Lung (tissue), 12 donors: ENCODE data around the gene CETP. TPM values are rescaled to one million over a fixed set of nuclear protein-coding genes. Genes with fewer than 3 reads are reported as not detected.

Experiments
- ATAC-seq: fragments of 200-7000 bp; cut with Tn5 transposase; one replicate; pipeline ENCODE4 v1.9.1; 2020; ENCODE audit warnings: moderate number of reproducible peaks; ENCODE audit not compliant: insufficient read depth, low FRiP score
- DNase-seq, 3 donors: peaks; one replicate each; pipeline ENCODE4 v3.0.0-alpha.2; 2013 to 2017
- H3K27ac ChIP-seq, 2 donors: one replicate each; pipeline ENCODE4 v1.5.1; 2013; ENCODE audit warnings: mild to moderate bottlenecking in 2 of 2, moderate library complexity in 2 of 2, control low read depth in 1 of 2, inconsistent platforms in 1 of 2, low read depth in 1 of 2, low read length in 1 of 2
- H3K27me3 ChIP-seq, 3 donors: one replicate each; pipeline ENCODE4 v1.5.1; 2013; ENCODE audit warnings: low read length in 2 of 3; ENCODE audit not compliant: control insufficient read depth in 3 of 3, insufficient read depth in 3 of 3
- H3K36me3 ChIP-seq, 4 donors: one replicate each; pipeline ENCODE4 v1.5.1; 2013; ENCODE audit warnings: low read length in 4 of 4, mild to moderate bottlenecking in 1 of 4, moderate library complexity in 1 of 4; ENCODE audit not compliant: control insufficient read depth in 4 of 4, insufficient read depth in 4 of 4
- H3K4me1 ChIP-seq, 5 donors: one replicate each; pipeline ENCODE4 v1.5.1; 2013; ENCODE audit warnings: low read length in 5 of 5, mild to moderate bottlenecking in 2 of 5, moderate library complexity in 1 of 5; ENCODE audit not compliant: control insufficient read depth in 5 of 5, insufficient read depth in 5 of 5
- H3K4me3 ChIP-seq: one replicate; pipeline ENCODE4 v1.5.1; 2013; ENCODE audit warnings: mild to moderate bottlenecking, control low read depth, moderate library complexity
- H3K9ac ChIP-seq, 2 donors: one replicate each; pipeline ENCODE4 v1.5.1; 2013; ENCODE audit warnings: low read length in 2 of 2, control low read depth in 1 of 2; ENCODE audit not compliant: insufficient read depth in 1 of 2
- H3K9me3 ChIP-seq, 4 donors: one replicate each; pipeline ENCODE4 v1.5.1; 2013; ENCODE audit warnings: low read length in 3 of 4, mild to moderate bottlenecking in 1 of 4, moderate library complexity in 1 of 4; ENCODE audit not compliant: control insufficient read depth in 4 of 4, insufficient read depth in 3 of 4
- CTCF ChIP-seq: IDR thresholded peaks from 2 replicates; pipeline ENCODE4 v1.5.1; 2012; ENCODE audit warnings: mild to moderate bottlenecking; ENCODE audit errors: control extremely low read depth, extremely low read depth
- WGBS, 2 donors: extraction: QIAGEN DNeasy Blood & Tissue Kit; methylation state at CpG; one replicate each; pipeline ENCODE4 v1.1.7; 2013; 5-methylcytosine and 5-hydroxymethylcytosine counted together
- polyA plus RNA-seq, 2 donors: library from polyadenylated mRNA; stranded (reverse); fragments of 200-250 nt; gene quantifications; one replicate each; pipeline ENCODE4 v1.2.1, GENCODE V29; 2013
- total RNA-seq, 2 donors: library from RNA; depleted of rRNA in 1 of 2; stranded (reverse); fragments of >200 nt in 1 of 2; gene quantifications; one replicate each; pipeline ENCODE4 v1.2.1, GENCODE V29; 2014 to 2021
- donor health status: control.
- donor health status: control.
- donor health status: Bipolar disorder and iron deficiency.
- donor health status: healthy.
- donor health status: DM: yes; HTN: yes; CAD: no.

The CETP gene
- total and polyA plus RNA-seq, 4 donors: 0.71 to 8.4 (median 0.83) TPM

DNA sequence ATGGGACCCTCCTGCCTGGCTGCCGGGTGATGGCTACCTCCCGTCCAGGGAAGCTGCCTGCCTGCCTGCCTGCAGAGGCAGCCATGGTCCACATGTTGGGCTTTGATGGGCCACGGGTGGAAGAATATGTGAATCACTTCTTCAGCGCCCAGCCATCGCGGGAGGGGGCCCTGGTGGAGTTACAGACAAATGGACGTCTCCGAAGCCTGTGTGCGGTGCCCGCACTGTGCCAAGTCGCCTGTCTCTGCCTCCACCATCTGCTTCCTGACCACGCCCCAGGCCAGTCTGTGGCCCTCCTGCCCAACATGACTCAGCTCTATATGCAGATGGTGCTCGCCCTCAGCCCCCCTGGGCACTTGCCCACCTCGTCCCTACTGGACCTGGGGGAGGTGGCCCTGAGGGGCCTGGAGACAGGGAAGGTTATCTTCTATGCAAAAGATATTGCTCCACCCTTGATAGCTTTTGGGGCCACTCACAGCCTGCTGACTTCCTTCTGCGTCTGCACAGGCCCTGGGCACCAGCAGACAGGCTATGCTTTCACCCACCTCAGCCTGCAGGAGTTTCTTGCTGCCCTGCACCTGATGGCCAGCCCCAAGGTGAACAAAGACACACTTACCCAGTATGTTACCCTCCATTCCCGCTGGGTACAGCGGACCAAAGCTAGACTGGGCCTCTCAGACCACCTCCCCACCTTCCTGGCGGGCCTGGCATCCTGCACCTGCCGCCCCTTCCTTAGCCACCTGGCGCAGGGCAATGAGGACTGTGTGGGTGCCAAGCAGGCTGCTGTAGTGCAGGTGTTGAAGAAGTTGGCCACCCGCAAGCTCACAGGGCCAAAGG lies 64.4 kb downstream of the CETP start:
- Histone ChIP-seq H3K27me3 (no peaks in the 10 kb centered on the region), H3K9me3 (no peaks in the 10 kb centered on the region), H3K9ac (no peak overlapping the region), H3K4me3 (no peak overlapping the region), H3K27ac (no peak overlapping the region), H3K4me1 (no peaks in the 10 kb centered on the region), H3K36me3 (peaks cover 0 to 34% (median 5%) of the 10 kb centered on the region in 4 donors)
- TF ChIP-seq CTCF: no peak
- peak in 1 of 3 donors; percentile 7 for DNase-seq
- 57 to 80% methylated on average over 20 to 21 of the region's 21 CpGs for WGBS, 2 donors
- no peak for ATAC-seq

GRCh38 chr16:57026778-57027062 lies 65.0 kb downstream of the CETP start:
- H3K4me3 ChIP-seq: no peak overlapping the region
- WGBS, 2 donors: 91 to 100% methylated on average over 2 to 3 of the region's 3 CpGs
- H3K36me3 ChIP-seq: peaks cover 0 to 35% (median 2%) of the 10 kb centered on the region in 4 donors
- no peaks in the 10 kb centered on the region for H3K27me3 ChIP-seq
- no peaks in the 10 kb centered on the region for H3K9me3 ChIP-seq
- H3K4me1 ChIP-seq: no peaks in the 10 kb centered on the region
- DNase-seq (peak in 1 of 3 donors; percentile 2), ATAC-seq (no peak)
- no peak overlapping the region for H3K27ac ChIP-seq
- H3K9ac ChIP-seq: no peak overlapping the region
- no peak for TF ChIP-seq CTCF

DNA sequence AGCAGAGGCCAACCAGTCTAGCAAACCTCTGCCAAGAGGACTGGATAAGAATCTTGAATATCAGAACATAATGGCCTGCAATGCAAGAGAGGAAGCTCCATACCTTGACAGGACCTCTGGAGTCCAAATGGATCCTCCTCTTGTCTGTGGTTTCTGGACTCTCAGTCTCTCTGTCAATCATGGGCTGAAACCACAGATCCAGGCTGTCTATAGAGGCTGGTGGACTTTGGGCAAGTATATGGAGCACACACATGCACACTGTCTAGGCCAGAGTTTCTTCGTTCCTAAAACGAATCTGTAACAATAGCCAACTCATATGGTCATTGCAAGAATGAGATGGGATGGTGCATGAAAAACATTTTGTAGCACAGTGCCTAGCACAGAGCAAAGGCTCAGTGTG lies 65.3 kb downstream of the CETP start:
- Histone ChIP-seq H3K27ac (no peak overlapping the region), H3K36me3 (peaks cover 0 to 31% (median under 1%) of the 10 kb centered on the region in 4 donors), H3K4me3 (no peak overlapping the region), H3K9me3 (no peaks in the 10 kb centered on the region), H3K4me1 (no peaks in the 10 kb centered on the region), H3K9ac (no peak overlapping the region), H3K27me3 (no peaks in the 10 kb centered on the region)
- TF ChIP-seq CTCF: no peak
- 94 to 97% methylated on average over 2 of the region's 2 CpGs for WGBS, 2 donors
- ATAC-seq: no peak
- DNase-seq: no peak

GRCh38 chr16:57028086-57028485 lies 66.3 kb downstream of the CETP start:
- H3K27me3 ChIP-seq: no peaks in the 10 kb centered on the region
- no peaks in the 10 kb centered on the region for H3K4me1 ChIP-seq
- no peak overlapping the region for H3K4me3 ChIP-seq
- H3K9me3 ChIP-seq: no peaks in the 10 kb centered on the region
- H3K9ac ChIP-seq: no peak overlapping the region
- DNase-seq: peak in 1 of 3 donors; percentile 4
- H3K36me3 ChIP-seq: peaks cover 0 to 28% (median 0%) of the 10 kb centered on the region in 4 donors
- no peak for ATAC-seq
- TF ChIP-seq CTCF: no peak
- no peak overlapping the region for H3K27ac ChIP-seq
- WGBS, 2 donors: 72 to 77% methylated on average over 2 to 4 of the region's 4 CpGs
